NCI-H2196 treated with DMSO at 0.1 percent for 48 hours (cell line): Measurements from ENCODE around the gene PACS2.
"Not testable (repeated sequence)": the region's sequence is repeated elsewhere in the genome, so short reads cannot be mapped to it uniquely, and the experiment has no call there.

Source experiments
- DNase-seq: peaks from one replicate; lab custom pipeline; 2025; ENCODE audit not compliant: unreplicated experiment; lab: John Stamatoyannopoulos, UW

PACS2 gene

DNA sequence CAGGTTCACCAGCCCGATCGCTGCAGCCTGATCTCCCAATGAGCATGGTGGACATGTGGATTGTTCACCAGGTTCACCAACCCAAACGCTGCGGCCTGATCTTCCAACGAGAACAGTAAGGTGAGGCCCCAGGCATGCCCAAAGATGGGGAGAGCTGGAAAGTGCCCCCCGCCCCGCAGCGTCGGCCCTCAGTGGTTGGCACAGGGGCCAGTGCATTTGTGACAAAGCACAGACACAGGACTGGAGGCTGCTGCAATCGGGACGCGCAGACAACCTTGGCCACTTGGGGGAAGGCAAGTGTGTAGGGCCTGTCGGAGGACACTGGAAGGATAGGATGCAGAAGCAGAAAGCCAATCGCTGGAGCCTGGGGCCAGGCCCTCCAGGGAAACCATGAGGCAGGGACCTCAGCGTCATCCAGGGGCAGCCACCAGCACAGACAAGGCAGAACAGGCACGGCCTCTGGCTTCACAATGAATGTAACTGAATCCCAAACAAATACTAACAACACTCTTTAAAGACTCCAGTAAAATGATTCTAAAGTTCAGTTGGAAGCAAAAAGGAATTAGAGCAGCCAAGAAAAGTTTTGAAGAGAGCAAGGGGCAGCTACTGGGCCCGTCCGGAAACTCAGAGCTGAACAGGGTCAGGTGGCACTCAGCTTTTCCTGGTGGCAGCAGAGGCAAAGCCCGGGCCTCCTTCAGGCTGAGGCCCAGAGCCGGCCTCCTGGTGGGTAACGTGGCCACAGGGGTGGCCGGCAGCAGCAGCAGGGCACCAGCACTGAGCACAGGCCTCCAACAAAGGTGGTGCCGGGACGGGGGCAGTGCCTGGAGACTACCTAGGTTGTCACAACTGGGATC is 27.1 kb upstream of the PACS2 start:
- DNase-seq: no peak

GRCh38 chr14:105288936-105289335 is 25.6 kb upstream of the PACS2 start:
- DNase-seq: not testable (repeated sequence)

- no peak for DNase-seq
Measured at GRCh38 chr14:105290621-105291346, 23.8 kb upstream of the PACS2 start.

- DNase-seq: no peak
Measured at GRCh38 chr14:105292826-105293711, 21.5 kb upstream of the PACS2 start.

DNA sequence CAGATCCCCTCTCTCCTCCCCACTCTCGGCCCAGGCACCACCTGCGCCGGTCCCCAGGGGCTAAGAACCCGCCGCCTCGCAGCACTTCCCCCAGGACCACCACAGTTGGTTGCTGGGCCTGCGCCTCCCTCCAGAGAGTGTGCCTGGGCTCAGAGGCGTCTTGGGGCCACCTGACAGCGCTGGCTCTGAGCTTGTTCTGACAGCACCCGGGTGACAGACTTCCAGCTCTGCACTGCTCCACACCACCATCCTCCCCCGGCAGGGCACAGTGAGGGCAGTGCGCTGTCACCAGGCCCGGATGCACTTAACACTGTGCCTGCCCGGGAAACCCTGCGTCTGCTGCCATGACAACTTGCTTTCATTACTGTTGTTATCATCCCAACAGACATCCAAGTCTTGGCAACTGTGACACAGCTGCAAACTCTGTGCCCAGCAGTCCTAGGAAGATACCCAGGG is 20.4 kb upstream of the PACS2 start:
- DNase-seq: peak; percentile 20

DNA sequence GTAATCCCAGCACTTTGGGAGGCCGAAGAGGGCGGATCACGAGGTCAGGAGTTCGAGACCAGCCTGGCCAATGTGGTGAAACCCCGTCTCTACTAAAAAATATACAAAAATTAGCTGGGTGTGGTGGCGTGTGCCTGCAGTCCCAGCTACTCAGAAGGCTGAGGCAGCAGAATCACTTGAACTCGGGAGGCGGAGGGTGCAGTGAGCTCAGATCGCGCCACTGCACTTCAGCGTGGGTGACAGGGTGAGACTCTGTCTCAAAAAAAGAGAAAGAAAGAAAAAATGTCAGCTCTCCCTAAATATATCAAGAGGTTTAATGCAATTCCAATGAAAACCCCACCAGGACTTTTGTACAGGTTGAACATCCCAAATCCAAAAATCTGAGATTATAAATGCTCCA is 17.2 kb upstream of the PACS2 start:
- not testable (repeated sequence) for DNase-seq

DNA sequence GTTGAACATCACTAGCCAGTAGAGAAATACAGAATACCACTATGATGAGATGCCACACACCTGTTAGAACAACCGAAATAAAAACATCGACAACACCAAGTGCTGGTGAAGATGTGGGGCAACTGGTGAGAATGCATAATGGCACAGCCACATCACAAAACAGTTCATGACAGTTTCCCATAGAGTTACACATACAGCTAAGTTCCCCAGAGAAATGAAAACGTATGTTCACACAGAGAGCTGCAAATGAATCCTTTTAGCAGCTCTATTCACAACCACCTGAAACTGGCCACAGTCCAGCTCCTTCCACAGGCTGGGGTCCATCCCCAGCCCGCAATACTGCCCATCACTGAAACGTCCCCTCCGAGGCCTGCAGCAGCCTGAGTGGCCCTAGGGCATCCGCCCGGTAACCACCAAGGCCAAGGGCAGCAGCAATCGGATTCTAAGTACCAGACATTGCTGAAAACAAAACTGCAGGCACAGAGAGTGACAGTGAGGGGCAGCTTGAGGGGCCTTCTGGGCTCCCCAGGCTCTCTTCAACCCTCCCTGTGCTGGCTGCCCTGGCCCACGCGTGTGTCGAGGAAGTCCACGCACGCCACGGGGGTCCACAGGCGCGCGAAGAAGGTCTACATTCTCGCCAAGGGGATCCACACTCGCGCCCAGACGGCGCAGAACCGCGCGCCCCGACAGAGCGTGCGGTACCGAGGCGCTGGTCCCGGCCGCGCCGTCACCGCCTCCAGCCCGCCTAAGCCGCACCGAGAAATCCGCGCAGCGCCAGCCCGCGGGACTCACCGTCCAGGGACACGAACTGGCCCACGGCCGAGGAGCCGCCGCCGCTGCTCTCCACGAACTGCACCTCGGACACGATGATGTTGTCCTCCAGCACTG is 14.7 kb upstream of the PACS2 start:
- DNase-seq: no peak

DNA sequence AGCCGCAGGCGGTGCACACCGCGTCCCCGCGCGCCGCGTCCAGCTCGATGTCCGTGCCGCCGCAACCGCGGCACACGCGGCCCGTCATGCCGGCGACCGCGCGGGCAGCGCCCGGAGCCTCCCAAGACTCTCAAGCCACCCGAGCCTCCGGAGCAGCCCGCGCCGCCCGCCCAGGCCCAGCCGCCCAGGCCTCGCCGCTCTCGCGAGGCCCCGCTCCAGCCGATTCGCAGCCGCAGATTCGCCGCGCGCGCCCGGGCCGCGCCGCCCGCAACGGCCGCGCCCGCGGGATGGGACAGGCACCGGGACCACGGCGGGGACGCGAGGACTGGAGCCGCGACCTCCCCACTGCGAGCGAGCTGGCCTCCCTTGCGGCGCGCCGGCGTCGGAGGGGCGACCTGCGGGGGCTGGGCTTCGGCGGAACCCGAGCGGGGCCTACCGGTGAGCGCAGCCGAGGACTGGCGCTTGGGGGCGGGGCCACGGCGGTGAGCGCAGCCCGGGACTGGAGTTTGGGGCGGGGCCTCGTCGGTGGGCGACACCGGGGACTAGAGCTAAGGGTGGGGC is 13.9 kb upstream of the PACS2 start, which contains the start of gene BRF1:
Gene BRF1 (minus strand): TSS at position 460 of the 561 bp plus-strand sequence. CDS start 372 bp downstream, at position 88.
- peak; percentile 68 for DNase-seq

- DNase-seq: peak; percentile 68
Measured at GRCh38 chr14:105301103-105301914, 13.2 kb upstream of the PACS2 start.

DNA sequence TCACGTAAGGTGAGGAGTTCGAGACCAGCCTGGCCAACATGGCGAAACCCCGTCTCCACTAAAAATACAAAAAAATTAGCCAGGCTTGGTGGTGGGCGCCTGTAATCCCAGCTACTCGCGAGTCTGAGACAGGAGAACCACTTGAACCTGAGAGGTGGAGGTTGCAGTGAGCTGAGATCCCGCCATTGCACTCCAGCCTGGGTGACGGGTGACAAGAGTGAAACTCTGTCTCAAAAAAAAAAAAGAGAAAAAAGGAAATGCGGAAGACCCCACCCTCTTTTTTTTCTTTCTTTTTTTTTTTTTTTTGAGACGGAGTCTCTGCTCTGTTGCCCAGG is 12.7 kb upstream of the PACS2 start:
- not testable (repeated sequence) for DNase-seq

GRCh38 chr14:105303949-105304348 is 10.6 kb upstream of the PACS2 start:
- DNase-seq: no peak

DNA sequence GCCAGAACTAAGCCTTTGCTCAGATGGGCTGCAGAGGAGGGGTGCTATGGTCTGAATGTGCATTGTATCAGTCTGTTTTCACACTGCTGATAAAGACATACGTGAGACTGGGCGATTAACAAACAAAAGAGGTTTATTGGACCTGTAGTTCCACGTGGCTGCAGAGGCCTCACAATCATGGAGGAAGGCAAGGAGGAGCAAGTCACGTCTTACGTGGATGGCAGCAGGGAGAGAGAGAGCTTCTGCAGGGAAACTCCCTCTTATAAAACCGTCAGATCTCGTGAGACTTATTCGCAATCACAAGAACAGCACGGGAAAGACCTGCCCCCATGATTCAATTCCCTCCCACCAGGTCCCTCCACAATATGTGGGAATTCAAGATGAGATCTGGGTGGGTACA is 10.0 kb upstream of the PACS2 start:
- no peak for DNase-seq

DNA sequence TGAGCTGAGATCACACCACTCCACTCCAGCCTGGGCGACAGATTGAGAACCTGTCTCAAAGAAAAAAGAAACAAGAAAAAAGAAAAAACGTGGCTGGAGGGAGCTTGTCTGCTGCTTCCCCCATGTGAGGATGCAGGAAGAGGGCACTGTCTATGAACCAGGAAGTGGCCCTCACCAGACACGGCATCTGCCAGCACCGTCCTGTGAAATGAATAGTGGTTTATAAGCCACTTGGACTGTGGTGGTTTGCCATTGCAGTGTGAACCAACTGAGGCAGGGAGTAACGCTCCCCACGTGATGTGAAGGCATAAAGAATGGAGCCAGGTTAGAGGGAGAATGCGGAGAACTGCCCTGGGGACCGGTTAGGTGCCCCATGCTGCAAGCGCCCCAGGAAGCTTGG is 9.2 kb upstream of the PACS2 start:
- no peak for DNase-seq

DNA sequence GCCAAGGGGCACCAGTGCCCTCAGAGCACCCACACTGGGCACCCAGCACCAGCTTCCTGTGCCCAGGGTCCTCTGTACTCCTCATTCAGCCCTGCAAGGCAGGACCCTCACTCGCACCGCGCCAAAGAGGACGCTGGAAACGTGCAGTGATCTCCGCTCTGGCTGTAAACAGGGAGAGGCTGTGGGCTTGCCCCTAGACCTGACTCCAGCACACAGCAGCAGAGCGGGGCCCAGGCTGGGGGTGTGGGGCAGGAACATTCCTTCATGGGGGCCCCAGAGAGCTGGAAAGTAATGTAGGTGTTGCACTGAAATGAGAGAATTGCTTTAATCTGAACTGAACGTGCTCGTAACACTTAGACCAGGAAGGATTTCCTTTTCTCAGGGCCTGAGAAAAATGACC is 8.8 kb upstream of the PACS2 start:
- DNase-seq: no peak

GRCh38 chr14:105307052-105307727 is 7.4 kb upstream of the PACS2 start:
- no peak for DNase-seq

GRCh38 chr14:105309371-105309770 is 5.2 kb upstream of the PACS2 start:
- no peak for DNase-seq

- no peak for DNase-seq
Measured at GRCh38 chr14:105311838-105312237, 2.7 kb upstream of the PACS2 start.

DNA sequence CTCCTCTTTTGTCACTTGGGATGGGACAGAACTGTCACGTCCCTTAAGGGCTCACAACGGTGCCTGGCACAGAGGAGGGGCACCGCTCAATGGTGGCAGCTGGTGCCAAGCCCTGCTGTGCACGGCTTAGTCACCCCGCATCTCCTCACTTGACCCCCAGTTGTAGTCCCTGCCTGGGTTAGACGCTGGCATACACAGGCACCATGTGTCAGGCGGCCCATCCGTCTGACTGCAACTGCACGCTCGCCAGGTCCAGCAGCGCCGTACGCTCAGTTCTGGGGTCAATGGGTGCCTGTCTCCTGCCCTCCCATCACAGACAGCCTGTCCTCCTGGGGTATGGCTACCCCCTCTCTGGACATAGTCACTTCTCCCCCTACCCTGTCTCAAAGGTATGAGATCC is 1.6 kb upstream of the PACS2 start:
- no peak for DNase-seq
